Astrocyte (in vitro differentiated cells and primary cell): ENCODE measurements around the gene PRAMEF12.

Experiments used
- EZH2 ChIP-seq: IDR thresholded peaks from 2 replicates; pipeline ENCODE4 v1.6.1; 2012; ENCODE audit warnings: mild to moderate bottlenecking, low read length, inconsistent platforms; ENCODE audit not compliant: insufficient read depth
- TF ChIP-seq, protein P1 (sequence below): IDR thresholded peaks from 2 replicates; pipeline ENCODE4 v1.5.1; 2011; ENCODE audit warnings: low read depth, mild to moderate bottlenecking, inconsistent platforms, low read length, moderate library complexity; ENCODE audit not compliant: insufficient read depth

GRCh38 chr1:12762766-12763165, 10.8 kb upstream of the PRAMEF12 start:
- TF ChIP-seq EZH2: no peak
- TF ChIP-seq, protein P1, sequence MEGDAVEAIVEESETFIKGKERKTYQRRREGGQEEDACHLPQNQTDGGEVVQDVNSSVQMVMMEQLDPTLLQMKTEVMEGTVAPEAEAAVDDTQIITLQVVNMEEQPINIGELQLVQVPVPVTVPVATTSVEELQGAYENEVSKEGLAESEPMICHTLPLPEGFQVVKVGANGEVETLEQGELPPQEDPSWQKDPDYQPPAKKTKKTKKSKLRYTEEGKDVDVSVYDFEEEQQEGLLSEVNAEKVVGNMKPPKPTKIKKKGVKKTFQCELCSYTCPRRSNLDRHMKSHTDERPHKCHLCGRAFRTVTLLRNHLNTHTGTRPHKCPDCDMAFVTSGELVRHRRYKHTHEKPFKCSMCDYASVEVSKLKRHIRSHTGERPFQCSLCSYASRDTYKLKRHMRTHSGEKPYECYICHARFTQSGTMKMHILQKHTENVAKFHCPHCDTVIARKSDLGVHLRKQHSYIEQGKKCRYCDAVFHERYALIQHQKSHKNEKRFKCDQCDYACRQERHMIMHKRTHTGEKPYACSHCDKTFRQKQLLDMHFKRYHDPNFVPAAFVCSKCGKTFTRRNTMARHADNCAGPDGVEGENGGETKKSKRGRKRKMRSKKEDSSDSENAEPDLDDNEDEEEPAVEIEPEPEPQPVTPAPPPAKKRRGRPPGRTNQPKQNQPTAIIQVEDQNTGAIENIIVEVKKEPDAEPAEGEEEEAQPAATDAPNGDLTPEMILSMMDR: no peak
